CD4-positive, alpha-beta T cell treated with Interleukin-2 at 100 ng/mL for 4 hours (primary cell): ENCODE results near the gene CCDC54.
"Not testable (repeated sequence)": the region's sequence is repeated elsewhere in the genome, so short reads cannot be mapped to it uniquely, and the experiment has no call there.

Experiments
- DNase-seq: peaks from one replicate; pipeline ENCODE4 v3.0.0-alpha.2; 2020; ENCODE audit warnings: low spot score

CCDC54 gene

DNA sequence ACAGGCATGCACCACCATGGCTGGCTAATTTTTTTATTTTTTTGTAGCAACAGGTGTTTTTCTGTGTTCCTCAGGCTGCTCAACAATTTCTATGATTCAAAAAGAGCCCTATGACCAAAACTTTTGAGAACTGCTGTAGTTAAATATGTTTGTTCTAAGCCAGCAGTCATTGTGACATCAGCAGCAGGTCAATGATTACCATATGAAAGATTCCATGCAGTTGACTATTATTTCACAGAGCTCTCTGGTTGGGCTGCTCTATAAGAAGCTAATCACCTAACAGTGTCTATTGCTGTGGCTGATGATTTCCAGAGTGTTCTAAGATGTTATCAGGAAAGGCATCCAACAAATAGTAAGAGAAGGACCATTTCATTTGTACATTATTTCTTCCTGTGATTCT lies at the start of gene CCDC54:
TSS of gene CCDC54 (plus strand) at position 289 of the 400 bp plus-strand sequence. CDS start 149 bp downstream, outside the sequence.
- no peak for DNase-seq

GRCh38 chr3:107328069-107328468 lies 49.2 kb upstream of the CCDC54 start:
- no peak for DNase-seq

DNA sequence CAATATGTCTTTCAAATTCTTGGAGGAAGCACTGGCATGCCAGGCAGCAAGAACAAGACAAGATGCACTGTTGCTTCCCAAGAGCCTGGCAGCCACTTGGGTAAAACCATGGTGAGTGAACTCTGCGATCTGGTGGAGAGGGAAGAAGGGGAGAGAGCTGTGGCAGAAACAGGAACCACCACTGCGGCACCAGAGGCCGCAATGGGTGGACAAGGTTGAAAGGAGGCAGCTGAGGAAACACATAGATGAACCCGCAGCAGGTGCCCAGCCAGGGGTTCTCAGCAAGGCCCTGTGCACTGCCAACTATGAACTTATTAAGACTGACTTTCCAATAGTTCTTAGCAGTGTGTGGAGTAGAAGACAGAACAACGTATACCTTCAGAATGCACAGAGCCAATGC lies 48.2 kb upstream of the CCDC54 start:
- no peak for DNase-seq

DNA sequence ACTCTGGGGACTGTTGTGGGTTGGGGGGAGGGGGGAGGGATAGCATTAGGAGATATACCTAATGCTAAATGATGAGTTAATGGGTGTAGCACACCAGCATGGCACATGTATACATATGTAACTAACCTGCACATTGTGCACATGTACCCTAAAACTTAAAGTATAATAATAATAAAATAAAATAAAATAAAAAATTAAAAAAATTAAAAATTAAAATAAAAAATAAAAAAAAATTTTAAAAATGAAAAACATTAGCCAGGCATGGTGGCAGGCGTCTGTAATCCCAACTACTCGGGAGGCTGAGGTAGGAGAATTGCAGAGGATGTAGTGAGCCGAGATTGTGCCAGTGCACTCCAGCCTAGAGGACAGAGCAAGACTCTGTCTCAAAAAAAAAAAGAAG lies 37.5 kb upstream of the CCDC54 start:
- not testable (repeated sequence) for DNase-seq

- DNase-seq = no peak
These were observed 32.5 kb upstream of the CCDC54 start for GRCh38 chr3:107344722-107345121.

- DNase-seq = no peak
These were observed 31.3 kb upstream of the CCDC54 start for GRCh38 chr3:107345822-107346405.

DNA sequence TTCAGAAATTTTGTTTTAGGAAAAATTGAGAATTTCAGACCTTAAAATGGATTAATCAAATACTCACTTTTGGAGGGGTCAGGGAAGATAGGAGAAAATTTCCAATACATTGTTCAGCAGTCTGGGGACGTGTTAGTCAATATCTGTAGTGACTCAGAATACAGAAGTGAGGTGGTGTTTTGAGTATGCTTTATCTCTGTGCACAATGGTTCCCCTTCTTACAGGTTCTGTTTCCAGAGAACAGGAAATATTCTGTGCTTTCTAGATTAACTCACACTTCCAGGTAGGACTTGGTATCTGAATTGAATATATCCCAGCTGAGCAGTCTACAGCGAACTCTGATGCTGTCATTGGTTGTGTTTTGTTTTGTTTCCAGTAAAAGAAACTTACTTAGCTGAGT lies 30.7 kb upstream of the CCDC54 start:
- DNase-seq = no peak

DNA sequence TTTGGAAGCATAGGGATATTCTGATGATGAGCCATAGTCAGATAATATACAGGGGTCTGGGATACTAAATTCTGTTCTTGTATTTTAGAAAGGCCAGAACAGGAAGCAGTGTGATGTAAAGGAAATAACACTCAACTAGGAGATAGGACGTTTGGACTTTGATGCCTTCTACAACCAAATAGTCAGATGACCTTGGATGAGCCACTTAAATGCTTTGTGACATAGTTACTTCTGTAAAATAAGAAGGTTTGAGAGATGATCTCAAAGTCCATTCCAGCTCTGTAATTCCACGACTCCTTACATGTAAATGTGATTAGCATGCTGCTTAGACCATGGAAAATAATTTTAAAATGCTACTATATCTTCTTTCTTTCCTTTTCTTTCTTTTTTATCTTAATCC lies 29.5 kb upstream of the CCDC54 start:
- no peak for DNase-seq

- DNase-seq = no peak
These were observed 20.5 kb upstream of the CCDC54 start for GRCh38 chr3:107356706-107357105.

DNA sequence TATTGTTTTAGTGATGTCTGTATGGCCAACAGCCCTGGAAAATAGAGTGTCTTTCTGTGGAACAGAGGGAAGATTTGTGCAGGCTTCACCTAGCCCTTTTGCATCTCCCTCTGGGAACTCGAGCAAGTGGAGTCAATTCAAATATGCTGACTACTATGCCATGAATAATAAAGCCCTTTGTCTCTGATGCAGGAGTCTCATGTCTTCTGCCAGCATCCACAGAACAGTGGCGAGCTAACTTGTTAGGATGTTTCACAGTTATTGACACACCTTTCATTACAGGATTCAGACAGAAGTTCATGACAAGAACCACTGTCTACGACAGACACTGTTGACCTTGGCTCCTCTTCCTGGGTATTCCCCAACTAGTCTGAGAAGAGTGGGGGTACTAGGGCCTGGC lies 15.6 kb upstream of the CCDC54 start:
- no peak for DNase-seq

DNA sequence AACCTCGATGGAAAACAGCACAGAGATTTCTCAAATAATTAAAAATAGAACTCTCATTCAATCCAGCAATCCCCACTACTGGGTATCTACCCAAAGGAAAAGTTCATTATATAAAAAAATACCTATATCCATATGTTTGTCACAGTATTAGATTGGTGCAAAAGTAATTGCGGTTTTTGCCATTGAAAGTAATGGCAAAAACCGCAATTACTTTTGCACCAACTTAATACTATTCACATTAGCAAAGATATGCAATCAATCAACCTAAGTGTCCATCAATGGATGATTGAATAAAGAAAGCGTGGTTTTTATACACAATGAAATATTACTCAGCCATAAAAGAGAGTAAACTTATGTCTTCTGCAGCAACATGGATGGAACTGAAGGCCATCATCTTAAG lies 12.2 kb upstream of the CCDC54 start:
- DNase-seq = no peak

- no peak for DNase-seq
These were observed 10.5 kb upstream of the CCDC54 start for GRCh38 chr3:107366766-107367165.

DNA sequence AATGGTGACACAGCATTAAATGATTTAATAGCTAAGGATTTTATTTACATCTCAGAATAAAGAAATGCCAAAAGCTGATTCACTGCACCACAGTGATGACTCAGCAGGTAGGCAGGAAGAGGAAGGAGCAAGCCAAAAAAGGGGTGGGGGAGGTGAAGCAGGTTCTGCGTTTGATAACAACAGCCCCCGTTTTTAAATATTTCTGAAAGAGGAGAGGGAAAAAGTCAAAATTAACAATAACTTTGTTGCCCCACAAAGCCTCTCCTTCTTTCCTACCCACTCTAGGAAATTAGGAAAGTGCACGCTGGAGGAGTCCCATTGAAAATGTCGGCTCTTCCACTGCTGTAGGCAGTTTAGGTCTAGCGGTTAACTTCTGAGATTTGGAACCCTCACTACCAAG lies 9.9 kb upstream of the CCDC54 start:
- no peak for DNase-seq

DNA sequence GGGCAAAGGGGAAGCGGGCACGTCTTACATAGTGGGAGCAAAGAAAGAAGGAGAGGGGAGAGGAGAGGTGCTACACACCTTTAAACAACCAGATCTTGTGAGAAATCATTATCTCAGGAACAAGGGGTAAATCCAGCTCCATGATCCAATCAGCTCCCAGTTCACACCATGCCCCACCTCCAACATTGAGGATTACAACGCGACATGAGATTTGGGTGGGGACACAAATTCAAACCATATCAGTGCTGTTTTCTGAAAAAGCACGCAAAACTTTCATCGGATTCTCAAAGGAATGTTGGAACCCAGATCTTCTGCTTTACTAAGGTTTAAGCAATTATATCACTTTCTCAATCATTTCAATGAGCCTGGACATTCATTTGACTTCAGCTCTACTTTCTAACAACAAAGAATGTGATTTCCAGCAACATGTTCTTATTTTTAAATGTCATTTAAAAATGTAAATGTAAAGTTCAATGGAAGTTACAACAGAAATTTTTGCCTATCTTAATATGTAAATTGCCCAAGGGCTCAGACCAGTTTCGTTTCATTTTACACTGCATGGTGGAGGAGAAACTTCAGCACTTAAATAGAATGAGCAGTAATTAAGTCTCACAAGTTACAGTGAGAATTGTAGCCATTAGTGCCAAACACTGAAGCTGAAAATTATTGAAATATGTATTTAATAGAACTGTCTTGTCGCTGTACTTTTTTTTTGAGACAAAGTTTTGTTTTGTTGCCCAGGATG lies 8.4 kb upstream of the CCDC54 start:
- no peak for DNase-seq

- DNase-seq = no peak
These were observed 7.4 kb upstream of the CCDC54 start for GRCh38 chr3:107369791-107370190.

DNA sequence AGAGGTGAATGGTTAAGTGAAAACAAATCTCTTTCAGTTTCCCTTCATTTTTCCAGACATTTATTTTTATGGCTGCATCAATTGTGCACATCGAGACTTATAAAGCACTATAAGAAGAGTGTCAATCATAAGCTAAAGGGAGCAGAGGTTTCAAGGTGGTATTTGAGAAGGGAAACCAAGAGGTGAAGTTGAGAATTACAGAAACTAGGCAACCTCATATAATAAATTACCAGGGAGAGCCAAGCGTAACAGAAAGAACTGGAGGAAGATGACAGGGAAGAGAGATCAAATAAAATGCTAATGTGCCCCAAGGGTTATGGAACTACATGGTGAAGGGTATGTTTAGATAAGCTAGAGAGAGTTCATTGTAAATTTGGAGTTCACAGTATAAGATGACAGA lies 6.3 kb upstream of the CCDC54 start:
- DNase-seq = no peak

GRCh38 chr3:107372506-107372905 lies 4.7 kb upstream of the CCDC54 start:
- no peak for DNase-seq

DNA sequence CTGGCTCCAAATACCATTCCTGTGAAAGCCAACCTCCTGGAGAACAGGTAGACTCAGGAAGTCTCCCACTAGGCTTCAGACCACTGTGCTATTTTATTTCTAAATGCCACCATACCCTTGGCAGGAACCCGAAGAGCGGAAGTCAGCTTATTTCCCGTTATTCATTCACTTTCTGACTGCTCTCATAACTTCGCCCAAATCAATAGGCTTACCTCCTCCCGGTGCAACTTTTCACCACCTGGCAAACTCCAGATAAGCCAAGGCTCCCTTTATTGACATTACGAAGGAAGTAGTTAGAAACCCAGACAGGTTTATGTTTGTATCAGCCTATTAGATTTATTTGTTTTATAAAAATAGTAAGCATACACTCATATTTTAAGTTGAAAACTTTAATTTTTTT lies 3.3 kb upstream of the CCDC54 start:
- DNase-seq = no peak

DNA sequence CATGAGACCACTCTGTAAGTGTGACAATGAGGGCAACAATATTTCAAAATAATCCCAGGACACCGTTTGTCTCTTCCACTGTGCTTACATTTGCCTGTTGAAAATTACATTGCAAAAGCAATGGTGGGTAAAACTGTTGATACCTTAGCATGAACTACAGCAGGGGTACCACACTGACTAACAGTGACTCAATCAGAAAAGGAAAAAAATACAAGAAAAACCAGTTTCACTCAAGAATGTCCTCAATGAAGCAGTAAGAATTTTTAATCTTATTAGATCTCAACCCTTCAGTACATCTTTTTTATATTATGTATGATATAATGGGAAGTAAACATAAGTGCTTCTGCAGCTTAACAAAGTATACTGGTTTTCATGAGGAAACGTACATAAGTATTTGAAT lies 1.6 kb upstream of the CCDC54 start:
- no peak for DNase-seq

DNA sequence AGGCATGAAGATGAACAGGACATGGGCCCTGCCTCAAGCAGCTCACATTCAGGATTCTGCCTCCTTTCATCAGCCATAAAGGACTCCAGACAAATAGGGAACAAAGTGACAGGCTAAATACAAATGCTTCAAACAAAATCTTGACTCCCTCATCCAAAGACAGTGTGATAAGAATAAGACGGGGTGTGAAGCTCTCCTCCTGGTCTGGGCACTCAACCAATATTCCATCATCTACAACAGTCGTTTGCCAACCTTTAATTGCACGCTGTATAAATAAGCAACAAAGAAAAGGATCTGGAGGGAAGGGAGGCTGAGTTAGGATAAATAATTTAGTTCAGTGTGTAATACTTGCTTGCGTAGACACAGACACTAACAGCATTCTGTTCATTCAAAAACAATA lies 5.4 kb downstream of the CCDC54 start:
- DNase-seq = no peak

DNA sequence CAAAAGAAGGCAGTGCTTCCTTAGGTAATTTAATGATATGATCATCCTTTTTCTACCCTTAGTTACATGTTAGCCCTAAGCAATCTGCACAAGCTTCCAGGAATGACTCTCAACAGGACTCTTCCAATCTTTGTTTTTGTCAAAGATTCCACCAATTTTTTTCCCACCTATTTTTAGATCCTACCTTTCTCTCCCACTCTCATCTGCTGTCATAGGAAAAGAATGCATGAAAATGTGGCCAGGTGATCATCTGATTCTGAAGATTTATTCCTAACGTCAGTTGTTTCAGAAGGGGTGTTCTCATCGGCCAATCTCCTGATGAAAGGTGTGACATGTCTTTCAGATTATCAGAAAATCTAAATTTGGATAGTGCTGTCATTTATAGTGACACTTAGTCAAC lies 7.2 kb downstream of the CCDC54 start:
- no peak for DNase-seq

GRCh38 chr3:107384907-107385306 lies 7.7 kb downstream of the CCDC54 start:
- no peak for DNase-seq

DNA sequence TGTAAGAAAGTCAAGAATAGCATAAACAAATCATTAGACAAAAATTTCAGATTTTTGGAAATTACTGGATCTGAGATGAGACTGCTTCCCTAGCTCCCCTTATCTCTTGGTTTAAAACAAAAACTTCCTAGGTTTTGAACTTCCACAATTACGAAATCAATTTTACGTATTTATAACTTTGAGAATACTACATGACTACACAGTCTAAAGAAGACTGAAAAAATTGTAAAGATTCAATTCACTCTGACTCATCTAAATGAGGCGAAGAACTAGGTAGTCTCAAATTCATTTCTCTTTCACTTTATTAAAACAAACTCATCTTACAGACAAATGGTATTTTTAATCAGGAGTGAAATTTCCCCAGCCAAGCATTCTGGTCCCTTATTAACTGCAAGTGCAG lies 10.3 kb downstream of the CCDC54 start:
- DNase-seq = no peak

GRCh38 chr3:107392549-107393165 lies 15.4 kb downstream of the CCDC54 start:
- DNase-seq = no peak
